CD4-positive, CD25-positive, alpha-beta regulatory T cell (primary cell): Measurements from ENCODE around the gene SRPX2. TPM values are rescaled to one million over a fixed set of nuclear protein-coding genes. Genes with fewer than 3 reads are reported as not detected.
A peak's percentile ranks its signal among the peaks of the same experiment; 100 is the strongest.

Experiments
- ATAC-seq, 2 donors: fragments of 150-1000 bp; cut with Tn5 transposase; one replicate each; pipeline ENCODE4 v1.10.0; 2021; ENCODE audit warnings: low read depth in 2 of 2, moderate number of reproducible peaks in 2 of 2, moderate library complexity in 1 of 2
- DNase-seq, 3 donors: peaks; one replicate each; pipeline versions ENCODE4 v3.0.0 to v3.0.0-alpha.2; 2012 to 2022; ENCODE audit warnings: mixed read lengths in 1 of 3
- H3K27ac ChIP-seq: one replicate; pipeline ENCODE4 v1.7.0; 2013; ENCODE audit warnings: mild to moderate bottlenecking, low read length; ENCODE audit not compliant: insufficient read depth, poor library complexity, severe bottlenecking
- H3K27me3 ChIP-seq: one replicate; pipeline ENCODE4 v1.7.0; 2013; ENCODE audit warnings: low read length; ENCODE audit not compliant: control insufficient read depth, insufficient read depth
- H3K36me3 ChIP-seq: one replicate; pipeline ENCODE4 v1.7.0; 2013; ENCODE audit warnings: mild to moderate bottlenecking, low read length, moderate library complexity; ENCODE audit not compliant: control insufficient read depth, insufficient read depth
- H3K4me1 ChIP-seq: 2 replicates; pipeline ENCODE4 v1.7.0; 2013; ENCODE audit warnings: mild to moderate bottlenecking, low read length; ENCODE audit not compliant: insufficient read depth, control insufficient read depth, poor library complexity, severe bottlenecking
- H3K4me3 ChIP-seq: one replicate; pipeline ENCODE4 v1.7.0; 2013; ENCODE audit warnings: low read depth, mild to moderate bottlenecking, low read length, moderate library complexity
- H3K9me3 ChIP-seq, 2 experiments: 1 replicate in 1 of 2; 2 replicates in 1 of 2; pipeline ENCODE4 v1.7.0; 2013; ENCODE audit warnings: low read length in 2 of 2, mild to moderate bottlenecking in 1 of 2, moderate library complexity in 1 of 2; ENCODE audit not compliant: control insufficient read depth in 2 of 2
- H3K27ac Mint-ChIP-seq, 3 donors: one replicate each; pipeline ENCODE4 v1.8.0; 2020 to 2022; ENCODE audit warnings: mild to moderate bottlenecking in 3 of 3, mixed read lengths in 3 of 3, moderate library complexity in 2 of 3
- H3K27me3 Mint-ChIP-seq: one replicate; pipeline ENCODE4 v1.8.0; 2022; ENCODE audit warnings: mild to moderate bottlenecking, mixed read lengths
- H3K36me3 Mint-ChIP-seq: one replicate; pipeline ENCODE4 v1.8.0; 2020; ENCODE audit warnings: mixed read lengths
- H3K4me1 Mint-ChIP-seq, 4 donors: one replicate each; pipeline ENCODE4 v1.8.0; 2020 to 2022; ENCODE audit warnings: mixed read lengths in 4 of 4, mild to moderate bottlenecking in 1 of 4
- H3K4me3 Mint-ChIP-seq, 4 donors: one replicate each; pipeline ENCODE4 v1.8.0; 2020 to 2022; ENCODE audit warnings: mild to moderate bottlenecking in 4 of 4, mixed read lengths in 4 of 4, moderate library complexity in 3 of 4
- H3K9me3 Mint-ChIP-seq, 7 donors: one replicate each; pipeline ENCODE4 v1.8.0; 2020 to 2022; ENCODE audit warnings: mixed read lengths in 7 of 7, mild to moderate bottlenecking in 3 of 7, moderate library complexity in 2 of 7
- polyA plus RNA-seq, 4 donors: library from polyadenylated mRNA; unstranded; fragments of 300-500 nt; fragmentation: Illumina TruSeq; gene quantifications; one replicate each; pipeline ENCODE4 v1.2.3, GENCODE V29; 2021
- total RNA-seq: library from RNA; stranded (reverse); gene quantifications from one replicate; pipeline ENCODE4 v1.2.3, GENCODE V29; 2022

The SRPX2 gene
- total and polyA plus RNA-seq, 5 donors from 2014 or later, result not detected

GRCh38 chrX:100611951-100612350 lies 32.0 kb upstream of the SRPX2 start:
- no peaks in the 10 kb centered on the region for H3K27me3 Mint-ChIP-seq
- no peak for ATAC-seq
- H3K4me1 Mint-ChIP-seq, result no peaks in the 10 kb centered on the region
- Histone ChIP-seq H3K27ac (no peak overlapping the region), H3K36me3 (no peaks in the 10 kb centered on the region), H3K4me3 (no peak overlapping the region), H3K4me1 (no peaks in the 10 kb centered on the region), H3K9me3 (no peaks in the 10 kb centered on the region), H3K27me3 (no peaks in the 10 kb centered on the region)
- DNase-seq, result no peak
- no peak overlapping the region for H3K27ac Mint-ChIP-seq
- peaks cover 0 to 1% (median 0%) of the 10 kb centered on the region in 7 donors for H3K9me3 Mint-ChIP-seq
- H3K4me3 Mint-ChIP-seq, result no peak overlapping the region
- H3K36me3 Mint-ChIP-seq, result no peaks in the 10 kb centered on the region

GRCh38 chrX:100615005-100615404 lies 29.0 kb upstream of the SRPX2 start:
- H3K9me3 Mint-ChIP-seq, result peaks cover 0 to 3% (median 0%) of the 10 kb centered on the region in 7 donors
- H3K27ac ChIP-seq, result no peak overlapping the region
- H3K27me3 Mint-ChIP-seq, result no peaks in the 10 kb centered on the region
- H3K9me3 ChIP-seq, result no peaks in the 10 kb centered on the region
- H3K27ac Mint-ChIP-seq, result no peak overlapping the region
- H3K36me3 Mint-ChIP-seq, result no peaks in the 10 kb centered on the region
- no peaks in the 10 kb centered on the region for H3K4me1 Mint-ChIP-seq
- ATAC-seq (no peak), DNase-seq (peak in 1 of 3 donors; percentile 13)
- H3K27me3 ChIP-seq, result no peaks in the 10 kb centered on the region
- H3K4me3 Mint-ChIP-seq, result no peak overlapping the region
- H3K36me3 ChIP-seq, result no peaks in the 10 kb centered on the region
- H3K4me3 ChIP-seq, result no peak overlapping the region
- no peaks in the 10 kb centered on the region for H3K4me1 ChIP-seq

DNA sequence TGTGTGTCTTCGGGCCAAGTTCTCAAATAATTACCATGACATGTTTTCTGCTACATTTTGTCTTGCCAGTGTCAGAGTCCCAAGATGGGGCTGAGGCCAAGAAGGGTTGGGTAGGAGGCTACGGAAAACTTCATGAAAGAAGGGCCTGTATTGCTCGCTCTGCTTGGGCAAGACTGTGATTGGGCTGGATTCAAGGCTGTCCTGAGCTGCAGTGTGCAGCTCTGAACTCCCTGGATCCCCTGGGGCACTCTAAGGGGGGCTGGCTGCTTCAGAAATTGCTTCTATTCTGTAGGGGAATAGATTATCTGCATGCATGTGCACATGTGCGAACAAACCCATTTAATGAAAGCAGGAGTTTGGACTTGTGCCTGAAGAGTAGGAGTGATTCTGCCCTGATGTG lies 21.0 kb upstream of the SRPX2 start:
- no peak overlapping the region for H3K4me3 Mint-ChIP-seq
- H3K36me3 Mint-ChIP-seq, result no peaks in the 10 kb centered on the region
- no peak overlapping the region for H3K4me3 ChIP-seq
- DNase-seq (no peak), ATAC-seq (no peak)
- no peaks in the 10 kb centered on the region for H3K9me3 ChIP-seq
- H3K27me3 ChIP-seq, result no peaks in the 10 kb centered on the region
- no peaks in the 10 kb centered on the region for H3K9me3 Mint-ChIP-seq
- H3K27ac ChIP-seq, result no peak overlapping the region
- no peaks in the 10 kb centered on the region for H3K36me3 ChIP-seq
- peaks cover 0 to 10% (median 3%) of the 10 kb centered on the region in 4 donors for H3K4me1 Mint-ChIP-seq
- H3K27ac Mint-ChIP-seq, result no peak overlapping the region
- H3K4me1 ChIP-seq, result no peaks in the 10 kb centered on the region
- H3K27me3 Mint-ChIP-seq, result no peaks in the 10 kb centered on the region

- H3K4me3 ChIP-seq, result no peak overlapping the region
- no peak overlapping the region for H3K4me3 Mint-ChIP-seq
- ATAC-seq, result no peak
Measured at GRCh38 chrX:100625985-100626491, 18.0 kb upstream of the SRPX2 start.

DNA sequence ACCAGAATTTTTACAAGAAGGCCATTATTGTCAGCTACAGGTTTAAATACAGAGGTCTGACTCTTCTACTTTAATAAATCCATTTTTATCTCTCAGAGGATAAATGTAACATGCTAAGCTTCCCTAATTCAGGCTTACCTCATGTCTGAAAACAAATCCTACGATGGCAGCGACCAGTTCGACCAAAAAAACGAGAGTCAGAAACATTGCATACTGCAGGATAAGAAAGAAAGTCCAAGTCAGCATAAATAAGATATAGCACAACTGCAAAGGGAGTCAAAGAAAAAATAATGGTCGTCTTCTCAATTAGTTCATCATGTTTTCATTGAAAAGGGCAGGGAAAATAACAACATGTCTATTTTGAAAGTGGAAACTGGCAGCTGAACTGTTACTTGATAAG lies 9.0 kb upstream of the SRPX2 start:
- no peak overlapping the region for H3K4me3 Mint-ChIP-seq
- H3K27me3 Mint-ChIP-seq, result peaks cover 14% of the 10 kb centered on the region
- Histone ChIP-seq H3K4me3 (no peak overlapping the region), H3K4me1 (no peaks in the 10 kb centered on the region), H3K9me3 (no peaks in the 10 kb centered on the region), H3K27me3 (no peaks in the 10 kb centered on the region), H3K36me3 (no peaks in the 10 kb centered on the region), H3K27ac (no peak overlapping the region)
- H3K9me3 Mint-ChIP-seq, result peaks cover 0 to 3% (median 0%) of the 10 kb centered on the region in 7 donors
- H3K36me3 Mint-ChIP-seq, result no peaks in the 10 kb centered on the region
- H3K4me1 Mint-ChIP-seq, result peaks cover 0 to 13% (median 0%) of the 10 kb centered on the region in 4 donors
- no peak for ATAC-seq
- no peak overlapping the region for H3K27ac Mint-ChIP-seq
- no peak for DNase-seq

More at GRCh38 chrX:100625985-100626491, 18.0 kb upstream of the SRPX2 start:
- Histone ChIP-seq H3K27ac (no peak overlapping the region), H3K36me3 (no peaks in the 10 kb centered on the region), H3K4me1 (no peaks in the 10 kb centered on the region), H3K27me3 (no peaks in the 10 kb centered on the region), H3K9me3 (no peaks in the 10 kb centered on the region)
- Mint-ChIP-seq H3K4me1 (peaks cover 0 to 10% (median 3%) of the 10 kb centered on the region in 4 donors), H3K9me3 (no peaks in the 10 kb centered on the region), H3K27ac (no peak overlapping the region), H3K36me3 (no peaks in the 10 kb centered on the region), H3K27me3 (no peaks in the 10 kb centered on the region)
- peak in 1 of 3 donors; percentile 33 for DNase-seq

DNA sequence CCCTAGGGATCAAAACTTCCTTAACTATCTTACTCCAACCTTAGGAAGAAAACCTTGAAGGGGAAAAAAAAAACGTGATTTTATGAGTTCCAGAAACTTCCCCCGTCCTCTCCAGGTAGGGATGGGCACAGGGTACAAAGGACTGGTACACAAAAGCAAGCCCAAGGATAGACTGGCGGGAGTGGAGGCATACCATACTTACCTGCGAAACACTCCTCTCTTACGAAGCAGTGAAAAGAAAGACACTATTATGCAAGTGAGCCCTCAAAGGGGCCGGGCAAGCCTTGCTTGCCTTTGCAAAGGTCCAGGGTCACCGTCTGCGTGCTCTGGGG lies 8.0 kb upstream of the SRPX2 start:
- no peak overlapping the region for H3K4me3 ChIP-seq

GRCh38 chrX:100636321-100636991 lies 7.5 kb upstream of the SRPX2 start, which contains the start of gene TSPAN6:
Gene TSPAN6 (minus strand): TSS chrX:100636806. CDS start chrX:100636694, 112 bp downstream.
- Histone ChIP-seq H3K36me3 (no peaks in the 10 kb centered on the region), H3K4me3 (no peak within 1 kb of the TSS), H3K27ac (no peak within 1 kb of the TSS), H3K9me3 (no peaks in the 10 kb centered on the region), H3K4me1 (no peaks in the 10 kb centered on the region), H3K27me3 (no peaks in the 10 kb centered on the region)
- DNase-seq (peak; percentile 40 to 73 (median 69)), ATAC-seq (peak; percentile 91 to 96)
- Mint-ChIP-seq H3K27me3 (peaks cover 14% of the 10 kb centered on the region), H3K27ac (peak within 1 kb of the TSS in 2 of 3 donors; percentile 73 to 89), H3K4me3 (peak within 1 kb of the TSS; percentile 74 to 94 (median 90)), H3K9me3 (peaks cover 0 to 5% (median 0%) of the 10 kb centered on the region in 7 donors), H3K4me1 (peaks cover 0 to 13% (median 0%) of the 10 kb centered on the region in 4 donors), H3K36me3 (no peaks in the 10 kb centered on the region)

More for the DNA sequence above, 8.0 kb upstream of the SRPX2 start:
- Mint-ChIP-seq H3K27ac (no peak overlapping the region), H3K9me3 (peaks cover 0 to 4% (median 0%) of the 10 kb centered on the region in 7 donors), H3K27me3 (peaks cover 14% of the 10 kb centered on the region), H3K4me1 (peaks cover 0 to 13% (median 0%) of the 10 kb centered on the region in 4 donors), H3K4me3 (peak overlapping the region in 3 of 4 donors; percentile 63 to 90 (median 89)), H3K36me3 (no peaks in the 10 kb centered on the region)
- Histone ChIP-seq H3K27ac (no peak overlapping the region), H3K27me3 (no peaks in the 10 kb centered on the region), H3K9me3 (no peaks in the 10 kb centered on the region), H3K4me1 (no peaks in the 10 kb centered on the region), H3K36me3 (no peaks in the 10 kb centered on the region)
- DNase-seq (no peak), ATAC-seq (no peak)

GRCh38 chrX:100642290-100642689 lies 1.7 kb upstream of the SRPX2 start:
- Histone ChIP-seq H3K9me3 (no peaks in the 10 kb centered on the region), H3K27ac (no peak overlapping the region), H3K4me3 (no peak overlapping the region), H3K4me1 (no peaks in the 10 kb centered on the region), H3K36me3 (no peaks in the 10 kb centered on the region), H3K27me3 (no peaks in the 10 kb centered on the region)
- H3K36me3 Mint-ChIP-seq, result no peaks in the 10 kb centered on the region
- H3K9me3 Mint-ChIP-seq, result peaks cover 0 to 5% (median 0%) of the 10 kb centered on the region in 7 donors
- H3K27ac Mint-ChIP-seq, result no peak overlapping the region
- peaks cover 21% of the 10 kb centered on the region for H3K27me3 Mint-ChIP-seq
- H3K4me1 Mint-ChIP-seq, result no peaks in the 10 kb centered on the region
- no peak overlapping the region for H3K4me3 Mint-ChIP-seq
- ATAC-seq (no peak), DNase-seq (no peak)
